Spleen (tissue), 7 donors: ENCODE data around the gene SURF1.

Source experiments
- POLR2AphosphoS5 ChIP-seq, 3 donors: sonication (generic); formaldehyde crosslinking; IDR thresholded peaks; one replicate each; pipeline ENCODE4 v1.5.1; 2017; ENCODE audit warnings: antibody characterized with exemption in 3 of 3
- TF ChIP-seq, protein P1 (sequence below), 11 experiments: fragments of 200-600 bp in 7 of 11; fragments of 450-650 bp in 4 of 11; sonication (generic) in 4 of 11; IDR thresholded peaks in 8 of 11; conservative IDR thresholded peaks in 3 of 11; 1 replicate in 7 of 11; 2 replicates in 4 of 11; pipeline versions ENCODE4 v1.4.0 to v1.8.0; 2016 to 2021; ENCODE audit warnings: antibody characterized with exemption in 11 of 11, inconsistent platforms in 4 of 11, mild to moderate bottlenecking in 1 of 11
- donor health status: DM: no; HTN: no; CAD: no; lungs with moderate emphysema.
- donor health status: DM: no; HTN: no; CAD: no.
- donor health status: DM: no; HTN: no; CAD: no.

GRCh38 chr9:133307301-133307700 is 49.0 kb downstream of the SURF1 start:
- TF ChIP-seq, protein P1, sequence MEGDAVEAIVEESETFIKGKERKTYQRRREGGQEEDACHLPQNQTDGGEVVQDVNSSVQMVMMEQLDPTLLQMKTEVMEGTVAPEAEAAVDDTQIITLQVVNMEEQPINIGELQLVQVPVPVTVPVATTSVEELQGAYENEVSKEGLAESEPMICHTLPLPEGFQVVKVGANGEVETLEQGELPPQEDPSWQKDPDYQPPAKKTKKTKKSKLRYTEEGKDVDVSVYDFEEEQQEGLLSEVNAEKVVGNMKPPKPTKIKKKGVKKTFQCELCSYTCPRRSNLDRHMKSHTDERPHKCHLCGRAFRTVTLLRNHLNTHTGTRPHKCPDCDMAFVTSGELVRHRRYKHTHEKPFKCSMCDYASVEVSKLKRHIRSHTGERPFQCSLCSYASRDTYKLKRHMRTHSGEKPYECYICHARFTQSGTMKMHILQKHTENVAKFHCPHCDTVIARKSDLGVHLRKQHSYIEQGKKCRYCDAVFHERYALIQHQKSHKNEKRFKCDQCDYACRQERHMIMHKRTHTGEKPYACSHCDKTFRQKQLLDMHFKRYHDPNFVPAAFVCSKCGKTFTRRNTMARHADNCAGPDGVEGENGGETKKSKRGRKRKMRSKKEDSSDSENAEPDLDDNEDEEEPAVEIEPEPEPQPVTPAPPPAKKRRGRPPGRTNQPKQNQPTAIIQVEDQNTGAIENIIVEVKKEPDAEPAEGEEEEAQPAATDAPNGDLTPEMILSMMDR (IDR thresholded peaks at IDR 0.05 in 8 of 11, conservative IDR thresholded peaks at IDR 0.05 in 3 of 11): no peak
- TF ChIP-seq POLR2AphosphoS5 (IDR thresholded peaks at IDR 0.05): no peak
